ENCODE results near the gene BMP6. TPM values are rescaled to one million over a fixed set of nuclear protein-coding genes. Genes with fewer than 3 reads are reported as not detected.

Gene BMP6
- total and polyA plus RNA-seq, 2 donors (not counting 3 experiments of a cell fraction or from before 2014, with no cell fraction given): 221 to 276 TPM

DNA sequence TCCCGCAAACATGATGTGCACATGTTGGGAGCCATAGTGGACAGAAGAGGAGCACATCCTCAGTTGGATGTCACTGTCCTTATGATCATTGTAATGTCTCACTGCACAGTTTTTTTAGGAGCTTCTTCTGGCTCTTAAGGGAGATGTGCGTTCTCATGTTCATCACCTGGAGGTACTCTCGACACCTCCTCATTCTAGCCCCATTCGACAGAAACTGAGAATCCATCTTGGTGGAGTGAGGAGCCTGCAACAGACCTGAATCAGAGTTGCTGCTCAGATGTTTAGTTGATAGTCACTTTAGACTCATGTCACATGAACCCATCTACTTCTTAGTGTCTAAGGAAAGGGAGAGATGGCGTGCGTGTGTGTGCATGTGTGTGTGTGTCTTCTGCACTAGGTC is 2.3 kb upstream of the BMP6 start:
- no peaks in the 10 kb centered on the region for H3K27me3 ChIP-seq (ENCODE audit: control insufficient read depth in 2 of 2, insufficient read depth in 2 of 2, low read length in 2 of 2)
- no peaks in the 10 kb centered on the region for H3K9me3 ChIP-seq (replicated peaks; ENCODE audit: control insufficient read depth, insufficient read depth, low read length)
- no peak overlapping the region for H3K4me2 ChIP-seq (ENCODE audit: insufficient read depth, low read length)
- H3K27ac ChIP-seq (ENCODE audit: insufficient read depth, low read depth, low read length): no peak overlapping the region
- DNase-seq (ENCODE audit: low read depth, low spot score): no peak
- POLR2A ChIA-PET: no interaction called here
- H4K20me1 ChIP-seq (replicated peaks; ENCODE audit: control insufficient read depth, extremely low read depth, insufficient read depth, low read length): no peaks in the 10 kb centered on the region
- peaks cover 18% of the 10 kb centered on the region for H3K4me1 ChIP-seq (ENCODE audit: control insufficient read depth, extremely low read depth, insufficient read depth, low read length)
- H3K9ac ChIP-seq (replicated peaks; ENCODE audit: extremely low read depth, insufficient read depth, low read length): no peak overlapping the region
- H3K9me1 ChIP-seq (replicated peaks; ENCODE audit: control insufficient read depth, extremely low read depth, insufficient read depth, low read length): no peaks in the 10 kb centered on the region
- H3K4me3 ChIP-seq (replicated peaks in 1 of 3; ENCODE audit: insufficient read depth in 1 of 3, low read depth in 1 of 3, low read length in 3 of 3): no peak overlapping the region
- peak; percentile 64 for FAIRE-seq
- intact Hi-C loops (cut with micrococcal nuclease): loop anchor here (1.0 to 2.0 kb wide), 5 partner anchors 123 to 341 kb away; partner anchors contain the start of gene BLOC1S5
- H2AFZ ChIP-seq (ENCODE audit: low read depth, low read length): no peak overlapping the region
- peaks cover 28% of the 10 kb centered on the region for H3K79me2 ChIP-seq (ENCODE audit: control insufficient read depth, insufficient read depth, low read length)
- peaks cover 5 to 9% of the 10 kb centered on the region in 2 experiments for H3K36me3 ChIP-seq (ENCODE audit: control insufficient read depth in 2 of 2, extremely low read depth in 1 of 2, insufficient read depth in 2 of 2, low read length in 2 of 2)
- CTCF ChIA-PET: interaction anchor here (0.9 to 6.4 kb wide), 42 partner anchors 7 to 496 kb away, joined by 3 to 140 read pairs (median 6); partner anchors contain the start of genes BLOC1S5 and EEF1E1
- TF ChIP-seq EZH2 (IDR thresholded peaks at IDR 0.05; ENCODE audit: borderline replicate concordance, low read depth, low read length, severe bottlenecking) (no peak), FOS (IDR thresholded peaks at IDR 0.05; ENCODE audit: borderline replicate concordance, insufficient read depth, low read length) (no peak), JUN (IDR thresholded peaks at IDR 0.05; ENCODE audit: borderline replicate concordance, insufficient read depth, insufficient read length, low read depth) (no peak), GATA2 (IDR thresholded peaks at IDR 0.05; ENCODE audit: insufficient read depth, insufficient read length, low read depth, low read length) (no peak), MAX (IDR thresholded peaks at IDR 0.05; ENCODE audit: insufficient read depth, insufficient read length) (no peak), POLR2AphosphoS5 (IDR thresholded peaks at IDR 0.05; ENCODE audit: insufficient read depth, low read depth, low read length) (no peak), MYC (IDR thresholded peaks at IDR 0.05; ENCODE audit: low read depth, low read length) (no peak), POLR2A (IDR thresholded peaks at IDR 0.05; ENCODE audit: low read depth, low read length) (no peak)
- TF ChIP-seq, protein P1, sequence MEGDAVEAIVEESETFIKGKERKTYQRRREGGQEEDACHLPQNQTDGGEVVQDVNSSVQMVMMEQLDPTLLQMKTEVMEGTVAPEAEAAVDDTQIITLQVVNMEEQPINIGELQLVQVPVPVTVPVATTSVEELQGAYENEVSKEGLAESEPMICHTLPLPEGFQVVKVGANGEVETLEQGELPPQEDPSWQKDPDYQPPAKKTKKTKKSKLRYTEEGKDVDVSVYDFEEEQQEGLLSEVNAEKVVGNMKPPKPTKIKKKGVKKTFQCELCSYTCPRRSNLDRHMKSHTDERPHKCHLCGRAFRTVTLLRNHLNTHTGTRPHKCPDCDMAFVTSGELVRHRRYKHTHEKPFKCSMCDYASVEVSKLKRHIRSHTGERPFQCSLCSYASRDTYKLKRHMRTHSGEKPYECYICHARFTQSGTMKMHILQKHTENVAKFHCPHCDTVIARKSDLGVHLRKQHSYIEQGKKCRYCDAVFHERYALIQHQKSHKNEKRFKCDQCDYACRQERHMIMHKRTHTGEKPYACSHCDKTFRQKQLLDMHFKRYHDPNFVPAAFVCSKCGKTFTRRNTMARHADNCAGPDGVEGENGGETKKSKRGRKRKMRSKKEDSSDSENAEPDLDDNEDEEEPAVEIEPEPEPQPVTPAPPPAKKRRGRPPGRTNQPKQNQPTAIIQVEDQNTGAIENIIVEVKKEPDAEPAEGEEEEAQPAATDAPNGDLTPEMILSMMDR (IDR thresholded peaks at IDR 0.05; ENCODE audit: extremely low read depth in 1 of 2, insufficient read depth in 1 of 2, low read depth in 1 of 2, low read length in 2 of 2): no peak
- no TSS peak for BruUV-seq (replicated peaks)
- dilution Hi-C loops (cut with MboI; ENCODE audit: extremely low pct_ligation_motif_present, low sequenced_read_pairs): no loop called here

All from endothelial cell of umbilical vein (primary cell).